IMR-90 (cell line): ENCODE data around the gene DIAPH1. TPM values are rescaled to one million over a fixed set of nuclear protein-coding genes. Genes with fewer than 3 reads are reported as not detected.

Experiments used
- ATAC-seq: fragments of 200-7000 bp; cut with Tn5 transposase; 2 replicates; pipeline ENCODE4 v1.9.1; 2020; ENCODE audit warnings: low read depth, mild to moderate bottlenecking, moderate library complexity
- BruUV-seq: library from RNA; stranded (reverse); fragments of 400-500 nt; replicated peaks from 2 replicates; lab custom pipeline; 2021; lab: Mats Ljungman, UMichigan
- CTCF ChIA-PET: fragments of 300-600 bp; formaldehyde crosslinking; extraction: SDS; loops from one replicate; lab custom pipeline; 2021; ENCODE audit warnings: antibody characterized with exemption; lab: Yijun Ruan, JAX
- POLR2A ChIA-PET: fragments of 300-600 bp; sonication (Branson Sonifier 250); formaldehyde crosslinking; loops from one replicate; lab custom pipeline; 2022; ENCODE audit warnings: antibody characterized with exemption; ENCODE audit not compliant: unreplicated experiment; lab: Charles Lee
- DNase-seq: peaks from one replicate; pipeline ENCODE4 v3.0.0; 2013
- H2AFZ ChIP-seq: replicated peaks from 2 replicates; pipeline ENCODE3; 2013; ENCODE audit warnings: low read length, mild to moderate bottlenecking; ENCODE audit not compliant: poor library complexity
- H2AK5ac ChIP-seq: 2 replicates; pipeline ENCODE4 v1.6.1; 2013; ENCODE audit warnings: low read depth, low read length, inconsistent platforms
- H2AK9ac ChIP-seq: replicated peaks from 2 replicates; pipeline ENCODE3; 2013; ENCODE audit warnings: mild to moderate bottlenecking, low read depth, low read length, moderate library complexity; ENCODE audit not compliant: poor library complexity
- H2BK120ac ChIP-seq: 2 replicates; pipeline ENCODE4 v1.6.1; 2013; ENCODE audit warnings: low read depth, low read length, inconsistent platforms
- H2BK15ac ChIP-seq: 3 replicates; pipeline ENCODE4 v1.6.1; 2013; ENCODE audit warnings: low read depth, low read length, inconsistent platforms
- H2BK20ac ChIP-seq: 2 replicates; pipeline ENCODE4 v1.6.1; 2013; ENCODE audit warnings: low read depth, mild to moderate bottlenecking, inconsistent platforms, low read length, moderate library complexity
- H2BK5ac ChIP-seq: 2 replicates; pipeline ENCODE4 v1.6.1; 2013; ENCODE audit warnings: mild to moderate bottlenecking, low read depth, low read length, inconsistent platforms; ENCODE audit not compliant: poor library complexity, severe bottlenecking
- H3K14ac ChIP-seq: replicated peaks from 2 replicates; pipeline ENCODE4 v1.6.1; 2013; ENCODE audit warnings: low read depth, low read length, inconsistent platforms
- H3K18ac ChIP-seq: 2 replicates; pipeline ENCODE4 v1.6.1; 2013; ENCODE audit warnings: low read depth, low read length, control low read depth
- H3K23ac ChIP-seq: 2 replicates; pipeline ENCODE4 v1.6.1; 2013; ENCODE audit warnings: low read depth, low read length, inconsistent platforms
- H3K27ac ChIP-seq: 2 replicates; pipeline ENCODE4 v1.5.1; 2013; ENCODE audit warnings: mild to moderate bottlenecking, control low read depth, low read length; ENCODE audit not compliant: insufficient read depth
- H3K27me3 ChIP-seq: 2 replicates; pipeline ENCODE4 v1.6.1; 2013; ENCODE audit warnings: low read length; ENCODE audit not compliant: control insufficient read depth, insufficient read depth
- H3K36me3 ChIP-seq: 2 replicates; pipeline ENCODE4 v1.6.1; 2013; ENCODE audit warnings: low read length, mixed read lengths; ENCODE audit not compliant: control insufficient read depth, insufficient read depth
- H3K4ac ChIP-seq: 2 replicates; pipeline ENCODE4 v1.6.1; 2013; ENCODE audit warnings: low read depth, low read length, inconsistent platforms
- H3K4me1 ChIP-seq: 2 replicates; pipeline ENCODE4 v1.6.1; 2013; ENCODE audit warnings: low read length, mixed read lengths; ENCODE audit not compliant: control insufficient read depth, insufficient read depth
- H3K4me2 ChIP-seq: 2 replicates; pipeline ENCODE4 v1.6.1; 2013; ENCODE audit warnings: low read depth, mild to moderate bottlenecking, control low read depth, low read length, moderate library complexity
- H3K4me3 ChIP-seq: 2 replicates; pipeline ENCODE4 v1.5.1; 2013; ENCODE audit warnings: low read depth, mild to moderate bottlenecking, control low read depth, low read length, moderate library complexity; ENCODE audit not compliant: insufficient read depth
- H3K56ac ChIP-seq: 2 replicates; pipeline ENCODE4 v1.6.1; 2013; ENCODE audit warnings: low read length, inconsistent platforms; ENCODE audit not compliant: insufficient read depth; ENCODE audit errors: extremely low read depth
- H3K79me1 ChIP-seq, 2 experiments: 2 replicates each; pipeline ENCODE4 v1.6.1; 2013; ENCODE audit warnings: low read length in 2 of 2, inconsistent platforms in 1 of 2, low read depth in 1 of 2
- H3K9ac ChIP-seq: 2 replicates; pipeline ENCODE4 v1.6.1; 2013; ENCODE audit warnings: low read depth, low read length, control low read depth
- H3K9me1 ChIP-seq: 2 replicates; pipeline ENCODE4 v1.6.1; 2013; ENCODE audit warnings: low read length, inconsistent platforms; ENCODE audit not compliant: insufficient read depth
- H3K9me3 ChIP-seq: 2 replicates; pipeline ENCODE4 v1.6.1; 2013; ENCODE audit warnings: low read length; ENCODE audit not compliant: control insufficient read depth, insufficient read depth
- H4K20me1 ChIP-seq: 2 replicates; pipeline ENCODE4 v1.6.1; 2013; ENCODE audit warnings: low read length, inconsistent platforms; ENCODE audit not compliant: insufficient read depth
- H4K5ac ChIP-seq: 2 replicates; pipeline ENCODE4 v1.6.1; 2013; ENCODE audit warnings: mild to moderate bottlenecking, low read depth, low read length, control low read depth
- H4K8ac ChIP-seq, 2 experiments: 2 replicates each; pipeline ENCODE4 v1.6.1; 2013; ENCODE audit warnings: low read depth in 2 of 2, low read length in 2 of 2, control low read depth in 1 of 2, inconsistent platforms in 1 of 2
- H4K91ac ChIP-seq: 2 replicates; pipeline ENCODE4 v1.6.1; 2013; ENCODE audit warnings: low read depth, low read length, inconsistent platforms; ENCODE audit not compliant: insufficient read depth
- BHLHE40 ChIP-seq: fragments of 150-350 bp; IDR thresholded peaks from 2 replicates; pipeline ENCODE4 v1.6.1; 2016; ENCODE audit warnings: mild to moderate bottlenecking, low read depth, low read length
- CHD1 ChIP-seq: IDR thresholded peaks from 2 replicates; pipeline ENCODE4 v1.6.1; 2012; ENCODE audit warnings: low read depth, low read length, improper control_type of control experiment
- FOS ChIP-seq: fragments of 150-350 bp; IDR thresholded peaks from 2 replicates; pipeline ENCODE4 v1.6.1; 2016; ENCODE audit warnings: low read depth, low read length
- MAFK ChIP-seq: IDR thresholded peaks from 2 replicates; pipeline ENCODE4 v1.6.1; 2012; ENCODE audit warnings: low read depth, low read length, improper control_type of control experiment
- MAZ ChIP-seq: IDR thresholded peaks from 2 replicates; pipeline ENCODE4 v1.6.1; 2012; ENCODE audit warnings: low read depth, mild to moderate bottlenecking, low read length, improper control_type of control experiment, moderate library complexity, borderline replicate concordance
- NFE2L2 ChIP-seq: fragments of 150-350 bp; IDR thresholded peaks from 2 replicates; pipeline ENCODE4 v1.6.1; 2016; ENCODE audit warnings: low read depth, mild to moderate bottlenecking, low read length
- POLR2A ChIP-seq: IDR thresholded peaks from 2 replicates; pipeline ENCODE4 v1.6.1; 2012; ENCODE audit warnings: mild to moderate bottlenecking, low read depth, low read length
- RAD21 ChIP-seq: IDR thresholded peaks from 2 replicates; pipeline ENCODE4 v1.6.1; 2012; ENCODE audit warnings: low read length, improper control_type of control experiment
- RFX5 ChIP-seq: IDR thresholded peaks from 2 replicates; pipeline ENCODE4 v1.8.0; 2012; ENCODE audit warnings: low read depth, mild to moderate bottlenecking, low read length, moderate library complexity
- SMC3 ChIP-seq: fragments of 150-350 bp; IDR thresholded peaks from 2 replicates; pipeline ENCODE4 v1.6.1; 2016; ENCODE audit warnings: low read depth, mild to moderate bottlenecking, antibody characterized with exemption, low read length, moderate library complexity
- WGBS, 2 experiments: methylation state at CpG; one replicate each; pipeline versions ENCODE4 v1.1.5 to v1.1.7; 2013; ENCODE audit warnings: missing lambda C conversion rate in 2 of 2; ENCODE audit not compliant: insufficient read length in 1 of 2; ENCODE audit errors: extremely low coverage in 2 of 2; 5-methylcytosine and 5-hydroxymethylcytosine counted together
- dilution Hi-C: fragments of 300-500 bp; cut with HindIII; formaldehyde crosslinking; loops from one replicate; pipeline ENCODE4 v1.14.3; 2018; ENCODE audit warnings: low sequenced_read_pairs; ENCODE audit not compliant: unreplicated experiment
- in situ Hi-C: fragments of 300-500 bp; cut with MboI; formaldehyde crosslinking; loops from 3 replicates; pipeline ENCODE4 v1.14.3; 2019; ENCODE audit warnings: low sequenced_read_pairs, inconsistent platforms, mixed read lengths
- intact Hi-C: fragments of 100-400 bp; cut with micrococcal nuclease; formaldehyde crosslinking; loops from 2 replicates; pipeline ENCODE4 v1.10.0; 2022
- polyA plus RNA-seq, 3 experiments: library from polyadenylated mRNA; depleted of rRNA; stranded (reverse); fragments of >200 nt; gene quantifications; 2 replicates each; pipeline ENCODE4 v1.2.3, GENCODE V29; 2012; ENCODE audit warnings: low replicate concordance in 1 of 3
- total RNA-seq: library from RNA; depleted of rRNA; stranded (reverse); fragments of >200 nt; gene quantifications from 2 replicates; pipeline ENCODE4 v1.2.3, GENCODE V29; 2012
- TF ChIP-seq, protein P1 (sequence below): conservative IDR thresholded peaks from 2 replicates; pipeline ENCODE4 v1.5.1; 2012; ENCODE audit warnings: mild to moderate bottlenecking, low read depth, low read length, improper control_type of control experiment
- TF ChIP-seq, protein P2 (sequence below): fragments of 150-350 bp; IDR thresholded peaks from 2 replicates; pipeline ENCODE4 v1.6.1; 2017; ENCODE audit warnings: mild to moderate bottlenecking, antibody characterized with exemption, low read length, low read depth

DIAPH1 gene
- total and polyA plus RNA-seq, 2 of the 4 experiments (the other 2 are of a cell fraction) = 12.0 to 37.4 TPM

DNA sequence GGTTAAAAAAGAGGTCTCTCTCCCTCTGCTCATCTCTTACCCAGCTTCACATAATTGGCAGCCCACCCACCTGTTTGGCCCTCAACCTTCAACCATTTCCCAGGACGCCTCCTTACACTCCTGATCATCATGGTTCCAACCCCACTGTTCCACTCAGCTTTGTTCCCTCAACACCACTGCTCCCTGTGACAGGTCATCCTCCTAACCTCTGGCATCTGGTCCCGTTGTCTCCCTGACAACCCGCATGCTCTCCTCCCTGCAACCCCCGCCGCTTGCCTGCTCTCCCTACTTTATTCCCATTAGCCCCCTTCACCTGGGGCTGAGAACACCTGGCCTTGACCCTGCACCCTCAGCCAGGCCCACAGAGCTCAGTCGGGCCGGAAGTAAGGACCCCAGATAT lies 117.0 kb downstream of the DIAPH1 start:
- Histone ChIP-seq H3K9me1 (no peaks in the 10 kb centered on the region; the same call in 1 of the 2 replicates), H3K4me2 (no peak overlapping the region), H4K5ac (no peak overlapping the region), H2BK15ac (no peak overlapping the region), H4K8ac (no peak overlapping the region), H2BK120ac (no peak overlapping the region), H3K9ac (no peak overlapping the region), H3K56ac (no peak overlapping the region), H2BK20ac (no peak overlapping the region), H2AK9ac (no peak overlapping the region), H2AK5ac (no peak overlapping the region), H3K4me3 (no peak overlapping the region), H3K27me3 (no peaks in the 10 kb centered on the region), H3K36me3 (peaks cover 35% of the 10 kb centered on the region), H2BK5ac (no peak overlapping the region), H3K9me3 (no peaks in the 10 kb centered on the region), H3K27ac (no peak overlapping the region), H3K4me1 (peaks cover 2% of the 10 kb centered on the region), H3K4ac (no peak overlapping the region), H3K18ac (no peak overlapping the region), H2AFZ (no peak overlapping the region), H3K79me1 (peaks cover 9 to 13% of the 10 kb centered on the region in 2 experiments; a peak in 3 of 4 replicates), H4K91ac (no peak overlapping the region), H3K23ac (no peak overlapping the region), H4K20me1 (peaks cover 4% of the 10 kb centered on the region; the same call in 1 of the 2 replicates), H3K14ac (no peak overlapping the region)
- DNase-seq = no peak
- POLR2A ChIA-PET = no interaction called here
- TF ChIP-seq FOS = no peak
- TF ChIP-seq, protein P1, sequence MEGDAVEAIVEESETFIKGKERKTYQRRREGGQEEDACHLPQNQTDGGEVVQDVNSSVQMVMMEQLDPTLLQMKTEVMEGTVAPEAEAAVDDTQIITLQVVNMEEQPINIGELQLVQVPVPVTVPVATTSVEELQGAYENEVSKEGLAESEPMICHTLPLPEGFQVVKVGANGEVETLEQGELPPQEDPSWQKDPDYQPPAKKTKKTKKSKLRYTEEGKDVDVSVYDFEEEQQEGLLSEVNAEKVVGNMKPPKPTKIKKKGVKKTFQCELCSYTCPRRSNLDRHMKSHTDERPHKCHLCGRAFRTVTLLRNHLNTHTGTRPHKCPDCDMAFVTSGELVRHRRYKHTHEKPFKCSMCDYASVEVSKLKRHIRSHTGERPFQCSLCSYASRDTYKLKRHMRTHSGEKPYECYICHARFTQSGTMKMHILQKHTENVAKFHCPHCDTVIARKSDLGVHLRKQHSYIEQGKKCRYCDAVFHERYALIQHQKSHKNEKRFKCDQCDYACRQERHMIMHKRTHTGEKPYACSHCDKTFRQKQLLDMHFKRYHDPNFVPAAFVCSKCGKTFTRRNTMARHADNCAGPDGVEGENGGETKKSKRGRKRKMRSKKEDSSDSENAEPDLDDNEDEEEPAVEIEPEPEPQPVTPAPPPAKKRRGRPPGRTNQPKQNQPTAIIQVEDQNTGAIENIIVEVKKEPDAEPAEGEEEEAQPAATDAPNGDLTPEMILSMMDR = no peak
- TF ChIP-seq MAFK = no peak
- no peak for TF ChIP-seq RAD21
- TF ChIP-seq SMC3 = no peak
- TF ChIP-seq, protein P2, sequence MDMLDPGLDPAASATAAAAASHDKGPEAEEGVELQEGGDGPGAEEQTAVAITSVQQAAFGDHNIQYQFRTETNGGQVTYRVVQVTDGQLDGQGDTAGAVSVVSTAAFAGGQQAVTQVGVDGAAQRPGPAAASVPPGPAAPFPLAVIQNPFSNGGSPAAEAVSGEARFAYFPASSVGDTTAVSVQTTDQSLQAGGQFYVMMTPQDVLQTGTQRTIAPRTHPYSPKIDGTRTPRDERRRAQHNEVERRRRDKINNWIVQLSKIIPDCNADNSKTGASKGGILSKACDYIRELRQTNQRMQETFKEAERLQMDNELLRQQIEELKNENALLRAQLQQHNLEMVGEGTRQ = no peak
- no peak for TF ChIP-seq NFE2L2
- TF ChIP-seq CHD1 = no peak
- TF ChIP-seq RFX5 = no peak
- no peak for TF ChIP-seq POLR2A
- no peak for TF ChIP-seq BHLHE40
- no peak for TF ChIP-seq MAZ
- in situ Hi-C loops = no loop called here
- CTCF ChIA-PET = no interaction called here
- no peak for ATAC-seq
- no TSS peak for BruUV-seq
- WGBS, 2 experiments = 100% methylated on average over 1 of the region's 7 CpGs; no CpG with 5 or more reads in 1 of the 2 experiments
- dilution Hi-C loops = no loop called here
- intact Hi-C loops = no loop called here
